ENCODE measurements around the gene TXK. TPM values are rescaled to one million over a fixed set of nuclear protein-coding genes. Genes with fewer than 3 reads are reported as not detected.

Gene TXK
- total and polyA plus RNA-seq, 7 donors: 0.55 to 7.5 (median 0.99) TPM; not detected in 2

- Histone ChIP-seq H3K4me1 (peaks cover 0 to 8% (median 3%) of the 10 kb centered on the region in 4 donors), H3K9me3 (peaks cover 2 to 16% (median 6%) of the 10 kb centered on the region in 4 donors), H3K27ac (no peak overlapping the region), H3K27me3 (no peaks in the 10 kb centered on the region), H3K4me3 (no peak overlapping the region), H3K36me3 (peaks cover 0 to 13% (median 0%) of the 10 kb centered on the region in 4 donors)
- no peak for DNase-seq
- intact Hi-C loops (cut with DNase I): no loop called here
- WGBS, 2 donors: 98% methylated on average over 5 of the region's 5 CpGs
- TF ChIP-seq POLR2A (IDR thresholded peaks at IDR 0.05): no peak
These were observed 18.2 kb upstream of the TXK start for GRCh38 chr4:48152259-48152658.

- H3K27me3 ChIP-seq: no peaks in the 10 kb centered on the region
- H3K27ac ChIP-seq: no peak overlapping the region
- no peak for DNase-seq
- no peak for TF ChIP-seq POLR2AphosphoS5 (IDR thresholded peaks at IDR 0.05)
- no peak for TF ChIP-seq POLR2A (IDR thresholded peaks at IDR 0.05)
- TF ChIP-seq, protein P1, sequence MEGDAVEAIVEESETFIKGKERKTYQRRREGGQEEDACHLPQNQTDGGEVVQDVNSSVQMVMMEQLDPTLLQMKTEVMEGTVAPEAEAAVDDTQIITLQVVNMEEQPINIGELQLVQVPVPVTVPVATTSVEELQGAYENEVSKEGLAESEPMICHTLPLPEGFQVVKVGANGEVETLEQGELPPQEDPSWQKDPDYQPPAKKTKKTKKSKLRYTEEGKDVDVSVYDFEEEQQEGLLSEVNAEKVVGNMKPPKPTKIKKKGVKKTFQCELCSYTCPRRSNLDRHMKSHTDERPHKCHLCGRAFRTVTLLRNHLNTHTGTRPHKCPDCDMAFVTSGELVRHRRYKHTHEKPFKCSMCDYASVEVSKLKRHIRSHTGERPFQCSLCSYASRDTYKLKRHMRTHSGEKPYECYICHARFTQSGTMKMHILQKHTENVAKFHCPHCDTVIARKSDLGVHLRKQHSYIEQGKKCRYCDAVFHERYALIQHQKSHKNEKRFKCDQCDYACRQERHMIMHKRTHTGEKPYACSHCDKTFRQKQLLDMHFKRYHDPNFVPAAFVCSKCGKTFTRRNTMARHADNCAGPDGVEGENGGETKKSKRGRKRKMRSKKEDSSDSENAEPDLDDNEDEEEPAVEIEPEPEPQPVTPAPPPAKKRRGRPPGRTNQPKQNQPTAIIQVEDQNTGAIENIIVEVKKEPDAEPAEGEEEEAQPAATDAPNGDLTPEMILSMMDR (IDR thresholded peaks at IDR 0.05): no peak
- TF ChIP-seq EP300 (IDR thresholded peaks at IDR 0.05): no peak
- 91 to 94% methylated on average over 3 of the region's 3 CpGs for WGBS, 2 donors
- intact Hi-C loops (cut with DNase I): no loop called here
- no peak overlapping the region for H3K4me3 ChIP-seq
- peaks cover 0 to 8% (median 3%) of the 10 kb centered on the region in 4 donors for H3K4me1 ChIP-seq
- peaks cover 0 to 3% (median 0%) of the 10 kb centered on the region in 4 donors for H3K36me3 ChIP-seq
- peaks cover 2 to 11% (median 3%) of the 10 kb centered on the region in 4 donors for H3K9me3 ChIP-seq
These were observed 15.8 kb upstream of the TXK start for GRCh38 chr4:48149827-48150370.

DNA sequence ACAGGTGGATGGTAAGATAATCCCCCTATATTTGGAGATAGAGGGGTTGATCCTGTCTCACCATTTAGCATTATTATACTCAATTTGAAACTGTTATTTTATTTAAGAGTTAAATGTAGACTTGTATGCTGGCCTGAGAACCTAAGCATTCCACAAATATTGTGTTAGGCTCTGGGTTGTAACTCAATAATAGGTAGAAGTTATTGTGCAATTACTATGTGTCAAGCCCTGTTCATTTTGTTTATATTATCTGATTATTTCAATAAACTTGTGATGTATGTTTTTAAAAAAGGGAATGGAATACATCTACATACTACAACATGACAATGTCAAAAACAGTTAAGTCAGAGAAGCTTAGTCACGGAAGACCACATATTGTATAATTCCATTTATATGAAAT is 13.6 kb upstream of the TXK start:
- no peaks in the 10 kb centered on the region for H3K27me3 ChIP-seq
- H3K4me3 ChIP-seq: no peak overlapping the region
- no peak for TF ChIP-seq POLR2A (IDR thresholded peaks at IDR 0.05)
- TF ChIP-seq POLR2AphosphoS5 (IDR thresholded peaks at IDR 0.05): no peak
- TF ChIP-seq EP300 (IDR thresholded peaks at IDR 0.05): no peak
- no peak for DNase-seq
- peaks cover 0 to 8% (median 3%) of the 10 kb centered on the region in 4 donors for H3K4me1 ChIP-seq
- no peaks in the 10 kb centered on the region for H3K36me3 ChIP-seq
- H3K27ac ChIP-seq: no peak overlapping the region
- no peaks in the 10 kb centered on the region for H3K9me3 ChIP-seq
- intact Hi-C loops (cut with DNase I): no loop called here
- WGBS, 2 donors: 92 to 94% methylated on average over 1 of the region's 1 CpG

- intact Hi-C loops (cut with DNase I): no loop called here
- Histone ChIP-seq H3K27ac (no peak overlapping the region), H3K27me3 (no peaks in the 10 kb centered on the region), H3K9me3 (no peaks in the 10 kb centered on the region), H3K36me3 (peaks cover 0 to under 1% (median 0%) of the 10 kb centered on the region in 4 donors), H3K4me1 (no peaks in the 10 kb centered on the region), H3K4me3 (no peak overlapping the region)
- no peak for TF ChIP-seq POLR2A (IDR thresholded peaks at IDR 0.05)
- TF ChIP-seq, protein P1 (IDR thresholded peaks at IDR 0.05): peak in 3 of 4 experiments; percentile 16 to 55 (median 27)
- TF ChIP-seq POLR2AphosphoS5 (IDR thresholded peaks at IDR 0.05): no peak
- TF ChIP-seq EP300 (IDR thresholded peaks at IDR 0.05): no peak
- 56 to 62% methylated on average over 2 of the region's 2 CpGs for WGBS, 2 donors
- no peak for DNase-seq
These were observed 7.0 kb upstream of the TXK start for GRCh38 chr4:48141048-48141447.

- H3K36me3 ChIP-seq: peaks cover 0 to 8% (median 0%) of the 10 kb centered on the region in 4 donors
- DNase-seq: no peak
- intact Hi-C loops (cut with DNase I): no loop called here
- H3K9me3 ChIP-seq: no peaks in the 10 kb centered on the region
- 73 to 77% methylated on average over 3 of the region's 3 CpGs for WGBS, 2 donors
- no peaks in the 10 kb centered on the region for H3K27me3 ChIP-seq
- TF ChIP-seq POLR2AphosphoS5 (IDR thresholded peaks at IDR 0.05) (no peak), POLR2A (IDR thresholded peaks at IDR 0.05) (no peak), EP300 (IDR thresholded peaks at IDR 0.05) (no peak)
- TF ChIP-seq, protein P1 (IDR thresholded peaks at IDR 0.05): no peak
- H3K4me1 ChIP-seq: no peaks in the 10 kb centered on the region
- H3K4me3 ChIP-seq: no peak overlapping the region
- H3K27ac ChIP-seq: no peak overlapping the region
These were observed 5.6 kb upstream of the TXK start for GRCh38 chr4:48139691-48140090.

GRCh38 chr4:48138936-48139335 is 4.9 kb upstream of the TXK start:
- Histone ChIP-seq H3K27me3 (no peaks in the 10 kb centered on the region), H3K36me3 (peaks cover 0 to 8% (median 0%) of the 10 kb centered on the region in 4 donors), H3K4me1 (no peaks in the 10 kb centered on the region), H3K9me3 (no peaks in the 10 kb centered on the region), H3K27ac (no peak overlapping the region), H3K4me3 (no peak overlapping the region)
- WGBS, 2 donors: 39 to 45% methylated on average over 3 of the region's 3 CpGs
- intact Hi-C loops (cut with DNase I): no loop called here
- no peak for DNase-seq
- TF ChIP-seq, protein P1 (IDR thresholded peaks at IDR 0.05): no peak
- TF ChIP-seq POLR2A (IDR thresholded peaks at IDR 0.05): no peak
- TF ChIP-seq POLR2AphosphoS5 (IDR thresholded peaks at IDR 0.05): no peak
- TF ChIP-seq EP300 (IDR thresholded peaks at IDR 0.05): no peak
